ENCODE results near the gene NAPEPLD.
"Not testable (repeated sequence)": the region's sequence is repeated elsewhere in the genome, so short reads cannot be mapped to it uniquely, and the experiment has no call there.

The NAPEPLD gene

DNA sequence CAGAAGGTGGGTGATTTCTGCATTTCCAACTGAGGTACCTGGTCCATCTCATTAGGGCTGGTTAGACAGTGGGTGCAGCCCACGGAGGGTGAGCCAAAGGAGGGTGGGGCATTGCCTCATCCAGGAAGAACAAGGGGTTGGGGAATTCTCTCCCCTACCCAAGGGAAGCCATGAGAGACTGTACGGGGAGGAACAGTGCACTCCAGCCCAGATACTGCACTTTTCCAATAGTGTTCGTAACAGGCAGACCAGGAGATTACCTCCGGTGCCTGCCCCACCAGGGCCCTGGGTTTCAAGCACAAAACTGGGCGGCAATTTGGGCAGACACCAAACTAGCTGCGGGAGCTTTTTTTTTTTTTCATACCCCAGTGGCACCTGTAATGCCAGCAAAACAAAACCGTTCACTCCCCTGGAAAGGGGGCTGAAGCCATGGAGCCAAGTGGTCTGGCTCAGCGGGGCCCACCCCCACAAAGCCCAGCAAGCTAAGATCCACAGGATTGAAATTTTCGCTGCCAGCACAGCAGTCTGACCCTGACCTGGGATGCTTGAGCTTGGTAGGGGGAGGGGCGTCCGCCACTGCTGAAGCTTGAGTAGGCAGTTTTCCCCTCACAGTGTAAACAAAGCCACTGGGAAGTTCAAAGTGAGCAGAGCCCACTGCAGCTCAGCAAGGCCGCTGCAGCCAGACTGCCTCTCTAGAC is 42.7 kb downstream of the NAPEPLD start:
- H3K9ac ChIP-seq (ENCODE audit: insufficient read length, low read depth): no peak overlapping the region
- TF ChIP-seq ZNF274 (IDR thresholded peaks at IDR 0.05; ENCODE audit: low read depth, low read length): no peak
- no peak for TF ChIP-seq SUZ12 (IDR thresholded peaks at IDR 0.05; ENCODE audit: extremely low read depth, insufficient read depth, insufficient read length)
- TF ChIP-seq YY1 (IDR thresholded peaks at IDR 0.05; ENCODE audit: insufficient read depth, insufficient read length): no peak
- no peaks in the 10 kb centered on the region for H3K27me3 ChIP-seq (ENCODE audit: insufficient read depth, insufficient read length)
- H3K4me1 ChIP-seq (ENCODE audit: insufficient read depth, insufficient read length): peaks cover 3% of the 10 kb centered on the region
- DNase-seq (ENCODE audit: low read depth, low spot score): peak; percentile 79
- no peak overlapping the region for H3K4me3 ChIP-seq (ENCODE audit: insufficient read length, low read depth)
- H3K9me3 ChIP-seq (ENCODE audit: insufficient read depth, low read length): no peaks in the 10 kb centered on the region
- peaks cover 8% of the 10 kb centered on the region for H3K36me3 ChIP-seq (ENCODE audit: insufficient read depth, insufficient read length, low read length)

DNA sequence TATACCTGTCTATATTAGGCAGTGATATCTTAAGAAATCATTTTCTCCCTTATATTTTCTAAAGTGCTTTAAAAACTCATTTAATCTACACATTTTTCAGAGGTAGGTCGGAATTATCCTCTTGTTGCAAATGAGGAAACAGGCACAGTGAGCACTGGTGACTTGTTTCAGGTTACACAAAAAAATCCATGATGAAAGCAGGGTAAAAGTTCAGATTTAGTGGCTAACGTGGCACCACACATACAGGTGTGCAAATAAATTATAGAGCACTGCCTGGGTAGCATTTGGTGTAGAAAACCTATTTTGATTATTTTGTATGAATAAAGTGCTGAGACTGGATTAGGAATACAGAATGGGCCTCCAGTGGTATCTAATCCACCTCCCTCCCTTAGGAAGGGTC is 47.4 kb downstream of the NAPEPLD start:
- H3K9ac ChIP-seq (ENCODE audit: insufficient read length, low read depth): no peak overlapping the region
- H3K36me3 ChIP-seq (ENCODE audit: insufficient read depth, insufficient read length, low read length): peaks cover 12% of the 10 kb centered on the region
- H3K27me3 ChIP-seq (ENCODE audit: insufficient read depth, insufficient read length): no peaks in the 10 kb centered on the region
- H3K4me3 ChIP-seq (ENCODE audit: insufficient read length, low read depth): no peak overlapping the region
- H3K9me3 ChIP-seq (ENCODE audit: insufficient read depth, low read length): no peaks in the 10 kb centered on the region
- no peak for DNase-seq (ENCODE audit: low read depth, low spot score)
- no peak for TF ChIP-seq YY1 (IDR thresholded peaks at IDR 0.05; ENCODE audit: insufficient read depth, insufficient read length)
- no peak for TF ChIP-seq ZNF274 (IDR thresholded peaks at IDR 0.05; ENCODE audit: low read depth, low read length)
- TF ChIP-seq SUZ12 (IDR thresholded peaks at IDR 0.05; ENCODE audit: extremely low read depth, insufficient read depth, insufficient read length): no peak
- H3K4me1 ChIP-seq (ENCODE audit: insufficient read depth, insufficient read length): no peaks in the 10 kb centered on the region

DNA sequence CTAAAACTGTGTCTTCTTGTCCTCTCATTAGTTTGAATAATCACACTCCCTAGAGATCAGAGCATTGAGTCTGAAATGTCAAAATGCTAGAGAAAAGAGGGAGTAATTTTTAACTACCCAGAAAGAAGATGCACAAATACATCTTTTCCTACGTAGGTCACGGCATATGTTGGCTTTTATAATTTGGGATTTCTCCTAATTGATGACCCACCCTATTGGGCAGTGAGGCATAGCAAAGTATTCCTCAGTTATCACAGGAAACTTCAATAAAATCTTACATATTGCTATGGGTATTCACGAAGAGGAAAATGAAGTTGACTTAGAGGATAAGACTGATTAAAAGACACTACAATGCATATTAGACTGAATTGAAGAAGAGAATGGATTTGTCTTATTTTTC is 48.6 kb downstream of the NAPEPLD start:
- no peak for DNase-seq (ENCODE audit: low read depth, low spot score)
- Histone ChIP-seq H3K9ac (ENCODE audit: insufficient read length, low read depth) (no peak overlapping the region), H3K4me3 (ENCODE audit: insufficient read length, low read depth) (no peak overlapping the region), H3K27me3 (ENCODE audit: insufficient read depth, insufficient read length) (no peaks in the 10 kb centered on the region), H3K4me1 (ENCODE audit: insufficient read depth, insufficient read length) (no peaks in the 10 kb centered on the region), H3K9me3 (ENCODE audit: insufficient read depth, low read length) (no peaks in the 10 kb centered on the region), H3K36me3 (ENCODE audit: insufficient read depth, insufficient read length, low read length) (peaks cover 12% of the 10 kb centered on the region)
- no peak for TF ChIP-seq YY1 (IDR thresholded peaks at IDR 0.05; ENCODE audit: insufficient read depth, insufficient read length)
- no peak for TF ChIP-seq SUZ12 (IDR thresholded peaks at IDR 0.05; ENCODE audit: extremely low read depth, insufficient read depth, insufficient read length)
- TF ChIP-seq ZNF274 (IDR thresholded peaks at IDR 0.05; ENCODE audit: low read depth, low read length): no peak

DNA sequence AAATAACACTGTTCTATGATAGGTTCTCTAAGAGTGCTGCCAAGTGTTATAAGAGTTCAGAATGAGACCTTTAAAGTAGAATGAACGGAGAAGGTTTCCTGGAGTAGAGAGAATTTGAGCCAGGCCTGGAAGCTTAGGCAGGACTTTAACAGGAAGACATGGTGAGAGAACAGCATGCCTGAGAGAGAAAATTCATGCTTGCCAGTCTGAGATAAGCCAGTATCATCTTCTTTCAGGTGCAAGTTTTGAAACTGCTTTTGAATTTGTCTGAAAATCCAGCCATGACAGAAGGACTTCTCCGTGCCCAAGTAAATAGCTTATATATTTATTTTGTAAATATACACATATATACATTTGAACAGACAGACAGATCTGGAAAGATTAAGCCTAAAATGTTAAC is 51.9 kb downstream of the NAPEPLD start:
- Histone ChIP-seq H3K9me3 (ENCODE audit: insufficient read depth, low read length) (no peaks in the 10 kb centered on the region), H3K4me1 (ENCODE audit: insufficient read depth, insufficient read length) (no peaks in the 10 kb centered on the region), H3K36me3 (ENCODE audit: insufficient read depth, insufficient read length, low read length) (peaks cover 8% of the 10 kb centered on the region), H3K9ac (ENCODE audit: insufficient read length, low read depth) (no peak overlapping the region), H3K27me3 (ENCODE audit: insufficient read depth, insufficient read length) (no peaks in the 10 kb centered on the region), H3K4me3 (ENCODE audit: insufficient read length, low read depth) (no peak overlapping the region)
- DNase-seq (ENCODE audit: low read depth, low spot score): no peak
- no peak for TF ChIP-seq ZNF274 (IDR thresholded peaks at IDR 0.05; ENCODE audit: low read depth, low read length)
- TF ChIP-seq YY1 (IDR thresholded peaks at IDR 0.05; ENCODE audit: insufficient read depth, insufficient read length): no peak
- TF ChIP-seq SUZ12 (IDR thresholded peaks at IDR 0.05; ENCODE audit: extremely low read depth, insufficient read depth, insufficient read length): no peak

DNA sequence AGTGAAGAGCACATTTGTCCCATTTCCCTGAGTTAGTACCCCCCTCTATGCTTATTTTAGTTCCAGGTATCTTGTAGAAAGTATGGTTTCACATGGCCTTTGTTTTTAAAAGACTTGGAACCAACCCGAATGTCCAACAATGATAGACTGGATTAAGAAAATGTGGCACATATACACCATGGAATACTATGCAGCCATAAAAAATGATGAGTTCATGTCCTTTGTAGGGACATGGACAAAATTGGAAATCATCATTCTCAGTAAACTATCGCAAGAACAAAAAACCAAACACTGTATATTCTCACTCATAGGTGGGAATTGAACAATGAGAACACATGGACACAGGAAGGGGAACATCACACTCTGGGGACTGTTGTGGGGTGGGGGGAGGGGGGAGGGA is 53.3 kb downstream of the NAPEPLD start:
- H3K36me3 ChIP-seq (ENCODE audit: insufficient read depth, insufficient read length, low read length); H3K27me3 ChIP-seq (ENCODE audit: insufficient read depth, insufficient read length); H3K9me3 ChIP-seq (ENCODE audit: insufficient read depth, low read length); DNase-seq (ENCODE audit: low read depth, low spot score); H3K4me3 ChIP-seq (ENCODE audit: insufficient read length, low read depth); H3K9ac ChIP-seq (ENCODE audit: insufficient read length, low read depth); H3K4me1 ChIP-seq (ENCODE audit: insufficient read depth, insufficient read length): not testable (repeated sequence)

DNA sequence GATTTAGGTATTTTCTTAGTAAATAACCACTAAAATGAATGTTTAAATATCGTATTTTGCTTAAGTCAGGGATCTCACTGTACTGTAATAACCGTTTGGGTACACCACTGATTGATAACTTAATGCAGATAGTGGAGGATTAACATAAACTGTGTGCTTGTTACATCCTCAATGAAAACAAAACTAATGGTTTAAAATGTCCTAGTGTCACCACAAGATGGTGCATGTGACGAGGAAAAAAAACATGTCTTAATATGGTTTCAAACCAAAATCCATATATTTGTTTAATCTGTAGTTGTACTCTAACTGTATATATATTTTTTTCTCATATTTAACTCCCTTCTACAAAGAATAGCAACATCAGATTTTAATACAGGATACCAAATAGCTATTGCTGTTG is 54.8 kb downstream of the NAPEPLD start:
- Histone ChIP-seq H3K27me3 (ENCODE audit: insufficient read depth, insufficient read length) (no peaks in the 10 kb centered on the region), H3K9me3 (ENCODE audit: insufficient read depth, low read length) (no peaks in the 10 kb centered on the region), H3K4me3 (ENCODE audit: insufficient read length, low read depth) (no peak overlapping the region), H3K36me3 (ENCODE audit: insufficient read depth, insufficient read length, low read length) (peaks cover 17% of the 10 kb centered on the region), H3K4me1 (ENCODE audit: insufficient read depth, insufficient read length) (no peaks in the 10 kb centered on the region), H3K9ac (ENCODE audit: insufficient read length, low read depth) (no peak overlapping the region)
- no peak for DNase-seq (ENCODE audit: low read depth, low spot score)
- no peak for TF ChIP-seq YY1 (IDR thresholded peaks at IDR 0.05; ENCODE audit: insufficient read depth, insufficient read length)
- TF ChIP-seq SUZ12 (IDR thresholded peaks at IDR 0.05; ENCODE audit: extremely low read depth, insufficient read depth, insufficient read length): no peak

DNA sequence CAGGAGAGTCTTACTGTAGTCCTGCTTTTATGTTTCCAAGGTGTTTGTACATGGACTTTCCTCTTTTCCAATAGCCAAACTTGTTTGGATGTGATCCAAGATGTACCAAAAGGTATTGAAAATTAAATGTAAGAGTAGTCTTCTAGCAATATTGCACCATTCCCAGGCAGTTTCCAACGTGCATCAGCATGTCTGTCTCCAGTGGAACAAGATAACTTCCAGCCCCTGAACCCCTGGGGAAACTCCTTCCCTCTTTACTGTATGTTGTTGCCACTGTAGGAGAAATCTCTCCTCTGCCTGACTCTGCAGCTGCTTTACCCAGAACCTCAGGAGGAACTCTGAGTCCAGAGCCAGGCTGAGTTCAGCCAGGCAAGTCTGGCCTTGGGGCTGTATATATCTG is 55.5 kb downstream of the NAPEPLD start:
- H3K36me3 ChIP-seq (ENCODE audit: insufficient read depth, insufficient read length, low read length): peaks cover 19% of the 10 kb centered on the region

DNA sequence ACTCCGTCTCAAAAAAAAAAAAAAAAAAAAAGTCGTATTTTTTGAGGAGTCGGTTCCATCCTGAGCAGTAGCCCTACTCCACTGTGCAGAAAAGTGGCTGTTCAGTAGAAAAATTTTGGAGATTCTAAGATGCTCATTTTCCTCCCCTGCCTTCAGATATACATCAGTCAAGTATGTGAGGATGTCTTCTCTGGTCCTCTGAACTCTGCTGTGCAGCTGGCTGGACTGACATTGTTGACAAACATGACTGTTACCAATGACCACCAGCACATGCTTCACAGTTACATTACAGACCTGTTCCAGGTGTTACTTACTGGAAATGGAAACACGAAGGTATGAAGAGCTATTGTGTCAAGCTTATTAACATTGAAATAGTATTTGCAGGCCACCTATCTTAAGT is 56.6 kb downstream of the NAPEPLD start:
- DNase-seq (ENCODE audit: low read depth, low spot score); H3K9ac ChIP-seq (ENCODE audit: insufficient read length, low read depth); H3K4me1 ChIP-seq (ENCODE audit: insufficient read depth, insufficient read length); H3K4me3 ChIP-seq (ENCODE audit: insufficient read length, low read depth); H3K27me3 ChIP-seq (ENCODE audit: insufficient read depth, insufficient read length); H3K9me3 ChIP-seq (ENCODE audit: insufficient read depth, low read length): not testable (repeated sequence)
- H3K36me3 ChIP-seq (ENCODE audit: insufficient read depth, insufficient read length, low read length): peaks cover 19% of the 10 kb centered on the region

More for the DNA sequence above, 55.5 kb downstream of the NAPEPLD start:
- no peak overlapping the region for H3K9ac ChIP-seq (ENCODE audit: insufficient read length, low read depth)
- H3K4me3 ChIP-seq (ENCODE audit: insufficient read length, low read depth): no peak overlapping the region
- no peaks in the 10 kb centered on the region for H3K27me3 ChIP-seq (ENCODE audit: insufficient read depth, insufficient read length)
- H3K9me3 ChIP-seq (ENCODE audit: insufficient read depth, low read length): no peaks in the 10 kb centered on the region
- no peak for TF ChIP-seq ZNF274 (IDR thresholded peaks at IDR 0.05; ENCODE audit: low read depth, low read length)
- no peak for TF ChIP-seq SUZ12 (IDR thresholded peaks at IDR 0.05; ENCODE audit: extremely low read depth, insufficient read depth, insufficient read length)
- no peak for TF ChIP-seq YY1 (IDR thresholded peaks at IDR 0.05; ENCODE audit: insufficient read depth, insufficient read length)
- DNase-seq (ENCODE audit: low read depth, low spot score): no peak
- no peaks in the 10 kb centered on the region for H3K4me1 ChIP-seq (ENCODE audit: insufficient read depth, insufficient read length)
